GM10266 (cell line): ENCODE data around the gene CEACAM18.

Experiments
- DNase-seq: peaks from one replicate; pipeline ENCODE4 v3.0.0; 2012; ENCODE audit errors: extremely low spot score
- CTCF ChIP-seq: IDR thresholded peaks from 2 replicates; pipeline ENCODE4 v1.5.1; 2012; ENCODE audit warnings: mild to moderate bottlenecking, low read depth; ENCODE audit not compliant: control insufficient read depth, insufficient read depth; ENCODE audit errors: missing control alignments

CEACAM18 gene

GRCh38 chr19:51472607-51473006 is 5.7 kb upstream of the CEACAM18 start:
- DNase-seq: no peak
- no peak for TF ChIP-seq CTCF

GRCh38 chr19:51473009-51473707 is 5.2 kb upstream of the CEACAM18 start:
- DNase-seq: peak; percentile 77
- TF ChIP-seq CTCF: peak; percentile 87

GRCh38 chr19:51476164-51476563 is 2.2 kb upstream of the CEACAM18 start:
- no peak for DNase-seq
- no peak for TF ChIP-seq CTCF

- no peak for DNase-seq
- TF ChIP-seq CTCF: no peak
These were observed 995 bp upstream of the CEACAM18 start for GRCh38 chr19:51477344-51477743.

GRCh38 chr19:51479531-51480331 is 1.4 kb downstream of the CEACAM18 start:
- no peak for DNase-seq
- no peak for TF ChIP-seq CTCF

- no peak for DNase-seq
- no peak for TF ChIP-seq CTCF
These were observed 2.3 kb downstream of the CEACAM18 start for GRCh38 chr19:51480590-51480989.
